HEK293 (cell line): ENCODE data around the gene PDK3.

ENCODE experiments used
- CTCF ChIA-PET: fragments of 350-600 bp; formaldehyde crosslinking; extraction: SDS; loops from one replicate; lab custom pipeline; 2021; ENCODE audit warnings: antibody characterized with exemption; lab: Yijun Ruan, JAX
- POLR2A ChIA-PET: fragments of 300-600 bp; formaldehyde crosslinking; extraction: SDS; loops from one replicate; lab custom pipeline; 2020; ENCODE audit warnings: antibody characterized with exemption, inconsistent platforms; lab: Yijun Ruan, JAX
- H3K27ac ChIP-seq: fragments of 200-500 bp; sonication (Bioruptor generic); 2 replicates; pipeline ENCODE4 v1.5.1; 2014; ENCODE audit warnings: low read depth, low read length, control low read depth, inconsistent platforms; ENCODE audit errors: extremely low read depth
- H3K36me3 ChIP-seq, 2 experiments: fragments of 200-500 bp in 1 of 2; sonication (Bioruptor generic) in 1 of 2; 1 replicate in 1 of 2; 2 replicates in 1 of 2; pipeline ENCODE4 v1.5.1; 2014 to 2017; ENCODE audit warnings: inconsistent platforms in 2 of 2, low read length in 2 of 2; ENCODE audit not compliant: control insufficient read depth in 2 of 2, insufficient read depth in 1 of 2
- H3K4me1 ChIP-seq: fragments of 200-500 bp; sonication (Bioruptor generic); 2 replicates; pipeline ENCODE4 v1.5.1; 2014; ENCODE audit warnings: mild to moderate bottlenecking, low read length, inconsistent platforms; ENCODE audit not compliant: control insufficient read depth, insufficient read depth
- H3K4me3 ChIP-seq: 2 replicates; pipeline ENCODE4 v1.5.1; 2011; ENCODE audit warnings: low read depth, mild to moderate bottlenecking, control low read depth, low read length, moderate library complexity
- H3K9me3 ChIP-seq: fragments of 200-500 bp; sonication (Bioruptor generic); 2 replicates; pipeline ENCODE4 v1.5.1; 2014; ENCODE audit warnings: low read depth, low read length, inconsistent platforms; ENCODE audit not compliant: control insufficient read depth, insufficient read depth
- EGR2 ChIP-seq: fragments of 450-650 bp; formaldehyde crosslinking; IDR thresholded peaks from 2 replicates; pipeline ENCODE4 v1.5.1; 2016; ENCODE audit warnings: low read depth, missing biosample characterization, missing genetic modification characterization
- GFI1B ChIP-seq: fragments of 450-650 bp; formaldehyde crosslinking; IDR thresholded peaks from 2 replicates; pipeline ENCODE4 v1.5.1; 2016; ENCODE audit warnings: missing biosample characterization, missing genetic modification characterization
- RBAK ChIP-seq: fragments of 450-650 bp; formaldehyde crosslinking; IDR thresholded peaks from 2 replicates; pipeline ENCODE4 v1.5.1; 2016; ENCODE audit warnings: missing biosample characterization, missing genetic modification characterization
- SALL2 ChIP-seq: fragments of 450-650 bp; formaldehyde crosslinking; IDR thresholded peaks from 2 replicates; pipeline ENCODE4 v1.5.0; 2017; ENCODE audit warnings: missing biosample characterization, mild to moderate bottlenecking, missing genetic modification characterization, borderline replicate concordance
- SCRT2 ChIP-seq: fragments of 450-650 bp; formaldehyde crosslinking; IDR thresholded peaks from 2 replicates; pipeline ENCODE4 v1.5.1; 2016; ENCODE audit warnings: missing biosample characterization, missing genetic modification characterization
- ZBTB26 ChIP-seq: fragments of 450-650 bp; formaldehyde crosslinking; optimal IDR thresholded peaks from 2 replicates; pipeline ENCODE3; 2016; ENCODE audit warnings: missing biosample characterization, mild to moderate bottlenecking, missing genetic modification characterization
- ZFHX2 ChIP-seq: fragments of 450-650 bp; formaldehyde crosslinking; conservative IDR thresholded peaks from 2 replicates; pipeline ENCODE4 v1.5.1; 2016; ENCODE audit warnings: missing biosample characterization, missing genetic modification characterization
- ZFP41 ChIP-seq: fragments of 450-650 bp; formaldehyde crosslinking; IDR thresholded peaks from 2 replicates; pipeline ENCODE4 v1.5.1; 2016; ENCODE audit warnings: missing biosample characterization, missing genetic modification characterization, borderline replicate concordance
- ZNF112 ChIP-seq: fragments of 450-650 bp; formaldehyde crosslinking; IDR thresholded peaks from 2 replicates; pipeline ENCODE4 v1.5.0; 2017; ENCODE audit warnings: missing biosample characterization, missing genetic modification characterization
- ZNF155 ChIP-seq: fragments of 450-650 bp; formaldehyde crosslinking; IDR thresholded peaks from 2 replicates; pipeline ENCODE4 v1.5.1; 2016; ENCODE audit warnings: missing biosample characterization, missing genetic modification characterization
- ZNF169 ChIP-seq: fragments of 450-650 bp; formaldehyde crosslinking; IDR thresholded peaks from 2 replicates; pipeline ENCODE4 v1.5.1; 2016; ENCODE audit warnings: missing biosample characterization, missing genetic modification characterization
- ZNF18 ChIP-seq: fragments of 450-650 bp; formaldehyde crosslinking; IDR thresholded peaks from 2 replicates; pipeline ENCODE4 v1.5.1; 2016; ENCODE audit warnings: missing biosample characterization, missing genetic modification characterization
- ZNF274 ChIP-seq, 2 experiments: fragments of 200-500 bp in 1 of 2; fragments of 450-650 bp in 1 of 2; sonication (Bioruptor generic) in 1 of 2; formaldehyde crosslinking in 1 of 2; IDR thresholded peaks; 2 replicates each; pipeline versions ENCODE4 v1.5.1 to v1.6.1; 2014 to 2016; ENCODE audit warnings: borderline replicate concordance in 1 of 2, inconsistent platforms in 1 of 2, low read length in 1 of 2, missing biosample characterization in 1 of 2, missing genetic modification characterization in 1 of 2
- ZNF280D ChIP-seq: fragments of 450-650 bp; formaldehyde crosslinking; IDR thresholded peaks from 2 replicates; pipeline ENCODE4 v1.5.1; 2016; ENCODE audit warnings: missing biosample characterization, missing genetic modification characterization
- ZNF324 ChIP-seq: fragments of 450-650 bp; formaldehyde crosslinking; IDR thresholded peaks from 2 replicates; pipeline ENCODE4 v1.5.1; 2016; ENCODE audit warnings: missing biosample characterization, missing genetic modification characterization
- ZNF366 ChIP-seq: fragments of 450-650 bp; formaldehyde crosslinking; conservative IDR thresholded peaks from 2 replicates; pipeline ENCODE4 v1.5.1; 2016; ENCODE audit warnings: missing biosample characterization, missing genetic modification characterization
- ZNF423 ChIP-seq: fragments of 450-650 bp; formaldehyde crosslinking; IDR thresholded peaks from 2 replicates; pipeline ENCODE4 v1.5.1; 2016; ENCODE audit warnings: missing biosample characterization, missing genetic modification characterization
- ZNF449 ChIP-seq: fragments of 450-650 bp; formaldehyde crosslinking; IDR thresholded peaks from 2 replicates; pipeline ENCODE4 v1.5.1; 2017; ENCODE audit warnings: missing biosample characterization, mild to moderate bottlenecking, missing genetic modification characterization, moderate library complexity
- ZNF529 ChIP-seq: fragments of 450-650 bp; formaldehyde crosslinking; IDR thresholded peaks from 2 replicates; pipeline ENCODE4 v1.5.1; 2017; ENCODE audit warnings: missing genetic modification characterization, missing biosample characterization; ENCODE audit not compliant: insufficient replicate concordance
- ZNF626 ChIP-seq: fragments of 450-650 bp; sonication (Bioruptor Pico); formaldehyde crosslinking; IDR thresholded peaks from 2 replicates; pipeline ENCODE4 v1.5.1; 2018; ENCODE audit warnings: missing biosample characterization, missing genetic modification characterization, inconsistent platforms
- ZNF629 ChIP-seq: fragments of 450-650 bp; formaldehyde crosslinking; IDR thresholded peaks from 2 replicates; pipeline ENCODE4 v1.5.1; 2017; ENCODE audit warnings: missing biosample characterization, missing genetic modification characterization
- ZNF645 ChIP-seq: fragments of 450-650 bp; formaldehyde crosslinking; IDR thresholded peaks from 2 replicates; pipeline ENCODE4; 2016; ENCODE audit warnings: missing biosample characterization, missing genetic modification characterization
- ZNF654 ChIP-seq: fragments of 450-650 bp; formaldehyde crosslinking; IDR thresholded peaks from 2 replicates; pipeline ENCODE4 v1.5.1; 2016; ENCODE audit warnings: low read depth, missing biosample characterization, missing genetic modification characterization
- ZNF768 ChIP-seq: fragments of 450-650 bp; formaldehyde crosslinking; IDR thresholded peaks from 2 replicates; pipeline ENCODE4 v1.5.1; 2018; ENCODE audit warnings: missing biosample characterization, mild to moderate bottlenecking, missing genetic modification characterization
- ZNF776 ChIP-seq: fragments of 450-650 bp; formaldehyde crosslinking; IDR thresholded peaks from 2 replicates; pipeline ENCODE4 v1.5.0; 2017; ENCODE audit warnings: missing biosample characterization, missing genetic modification characterization, borderline replicate concordance
- ZSCAN23 ChIP-seq: fragments of 450-650 bp; formaldehyde crosslinking; IDR thresholded peaks from 2 replicates; pipeline ENCODE4 v1.5.1; 2016; ENCODE audit warnings: missing biosample characterization, missing genetic modification characterization
- ZSCAN5A ChIP-seq: fragments of 450-650 bp; formaldehyde crosslinking; IDR thresholded peaks from 2 replicates; pipeline ENCODE4 v1.5.1; 2016; ENCODE audit warnings: missing biosample characterization, missing genetic modification characterization

Gene PDK3

GRCh38 chrX:24465532-24465865 is 413 bp downstream of the PDK3 start (continued):
- no peak for TF ChIP-seq ZNF280D (tag by site-specific recombination)
- TF ChIP-seq ZNF626 (tag by site-specific recombination): no peak

- Histone ChIP-seq H3K4me1 (peaks cover 11% of the 10 kb centered on the region; the same call in 1 of the 2 replicates), H3K9me3 (no peaks in the 10 kb centered on the region), H3K36me3 (no peaks in the 10 kb centered on the region), H3K27ac (peak overlapping the region; percentile 22; the same call in 1 of the 2 replicates), H3K4me3 (peak overlapping the region; percentile 68; the same call in 1 of the 2 replicates)
- ChIA-PET POLR2A (interaction anchor here (0.6 to 1.4 kb wide), 3 partner anchors 13 to 714 kb away, joined by 3 to 4 read pairs (median 3); no protein-coding TSS in a partner anchor), CTCF (interaction anchor here (0.7 to 2.0 kb wide), 3 partner anchors 33 to 173 kb away, joined by 3 to 9 read pairs (median 3); no protein-coding TSS in a partner anchor)
- TF ChIP-seq ZNF423 (tag by site-specific recombination): 0 out of 2 replicates have a peak, but pooled peaks have one; percentile 10
- TF ChIP-seq ZBTB26 (tag by site-specific recombination): no peak
- TF ChIP-seq SALL2 (tag by site-specific recombination): no peak
- TF ChIP-seq ZSCAN23 (tag by site-specific recombination): no peak
- TF ChIP-seq ZNF768 (tag by site-specific recombination): no peak
- no peak for TF ChIP-seq SCRT2 (tag by site-specific recombination)
- TF ChIP-seq ZNF529: no peak
- TF ChIP-seq ZNF112 (tag by site-specific recombination): no peak
- no peak for TF ChIP-seq ZNF645 (tag by site-specific recombination)
- TF ChIP-seq ZNF324: no peak
- TF ChIP-seq ZFHX2: peak; percentile 54
- TF ChIP-seq ZNF169: no peak
- TF ChIP-seq ZSCAN5A (tag by site-specific recombination): no peak
- TF ChIP-seq ZNF155: no peak
- peak; percentile 23; the same call in 1 of the 2 replicates for TF ChIP-seq EGR2
- no peak for TF ChIP-seq ZNF654 (tag by site-specific recombination)
- no peak for TF ChIP-seq RBAK (tag by site-specific recombination)
- TF ChIP-seq ZNF18 (tag by site-specific recombination): no peak
- no peak for TF ChIP-seq ZNF449 (tag by site-specific recombination)
- TF ChIP-seq ZNF274 (IDR thresholded peaks at IDR 0.05; ENCODE audit: low read length): no peak
- no peak for TF ChIP-seq ZNF274 (tag by site-specific recombination; IDR thresholded peaks at IDR 0.05; ENCODE audit: borderline replicate concordance)
- no peak for TF ChIP-seq ZNF776 (tag by site-specific recombination)
- TF ChIP-seq ZFP41 (tag by site-specific recombination): no peak
- no peak for TF ChIP-seq ZNF366 (tag by site-specific recombination)
- no peak for TF ChIP-seq ZNF629 (tag by site-specific recombination)
- no peak for TF ChIP-seq GFI1B (tag by site-specific recombination)
Observed at GRCh38 chrX:24466025-24466424, 939 bp downstream of the PDK3 start.
